ENCODE results near the gene KIF15. TPM values are rescaled to one million over a fixed set of nuclear protein-coding genes. Genes with fewer than 3 reads are reported as not detected.

Gene KIF15
- polyA plus RNA-seq, 3 donors: 0.15 to 0.16 TPM; not detected in 1

DNA sequence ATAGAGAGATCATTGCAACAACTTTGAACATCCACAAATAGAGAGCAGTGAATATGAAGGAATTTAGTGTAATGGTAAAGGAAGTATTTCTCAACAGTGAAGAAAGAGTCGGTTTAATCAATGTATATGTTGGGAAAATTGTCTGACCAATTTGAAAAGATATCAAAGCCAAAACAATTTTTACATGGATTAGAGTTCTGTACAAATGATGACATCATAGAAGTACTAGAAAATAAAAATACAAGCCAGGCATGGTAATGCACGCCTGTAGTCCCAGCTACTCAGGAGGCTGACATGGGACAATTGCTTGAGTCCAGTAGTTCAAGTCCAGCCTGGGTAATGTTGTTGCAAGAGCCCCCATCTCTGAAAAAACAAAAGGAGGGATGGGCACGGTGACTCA, 74.1 kb downstream of the KIF15 start:
- Histone ChIP-seq H3K27me3 (ENCODE audit: control insufficient read depth in 2 of 2, insufficient read depth in 2 of 2, low read length in 2 of 2) (no peaks in the 10 kb centered on the region), H3K4me2 (replicated peaks; ENCODE audit: extremely low read depth, low read length, poor library complexity, severe bottlenecking) (no peak overlapping the region), H3K9me3 (replicated peaks in 1 of 2; ENCODE audit: control insufficient read depth in 1 of 2, insufficient read depth in 1 of 2, low read length in 2 of 2) (peaks cover 24 to 30% of the 10 kb centered on the region in 2 donors), H3K4me1 (ENCODE audit: control insufficient read depth in 1 of 2, insufficient read depth in 2 of 2, low read length in 2 of 2) (no peaks in the 10 kb centered on the region), H3K27ac (ENCODE audit: low read depth in 1 of 2, low read length in 2 of 2) (no peak overlapping the region), H3K79me2 (ENCODE audit: insufficient read depth, low read length) (no peaks in the 10 kb centered on the region), H3K9ac (ENCODE audit: insufficient read depth, low read length, poor library complexity, severe bottlenecking) (no peak overlapping the region), H3K36me3 (replicated peaks in 1 of 2; ENCODE audit: control insufficient read depth in 1 of 2, insufficient read depth in 2 of 2, low read length in 2 of 2) (peaks cover 54 to 94% of the 10 kb centered on the region in 2 donors), H4K20me1 (ENCODE audit: insufficient read depth, low read length) (no peaks in the 10 kb centered on the region), H3K4me3 (replicated peaks in 1 of 3; ENCODE audit: low read depth in 2 of 3, low read length in 3 of 3) (no peak overlapping the region), H2AFZ (ENCODE audit: insufficient read depth, low read depth, low read length, poor library complexity, severe bottlenecking) (no peak overlapping the region)
- Mint-ChIP-seq H3K4me3 (no peak overlapping the region), H3K36me3 (peaks cover 64 to 88% of the 10 kb centered on the region in 2 donors), H3K27ac (no peak overlapping the region), H3K4me1 (no peaks in the 10 kb centered on the region), H3K9me3 (peaks cover 14 to 25% (median 21%) of the 10 kb centered on the region in 7 donors), H3K27me3 (ENCODE audit: low read depth in 3 of 3) (peaks cover 0 to 2% (median 0%) of the 10 kb centered on the region in 3 donors)
- DNase-seq: no peak
- intact Hi-C loops (cut with micrococcal nuclease): no loop called here
- TF ChIP-seq, protein P1, sequence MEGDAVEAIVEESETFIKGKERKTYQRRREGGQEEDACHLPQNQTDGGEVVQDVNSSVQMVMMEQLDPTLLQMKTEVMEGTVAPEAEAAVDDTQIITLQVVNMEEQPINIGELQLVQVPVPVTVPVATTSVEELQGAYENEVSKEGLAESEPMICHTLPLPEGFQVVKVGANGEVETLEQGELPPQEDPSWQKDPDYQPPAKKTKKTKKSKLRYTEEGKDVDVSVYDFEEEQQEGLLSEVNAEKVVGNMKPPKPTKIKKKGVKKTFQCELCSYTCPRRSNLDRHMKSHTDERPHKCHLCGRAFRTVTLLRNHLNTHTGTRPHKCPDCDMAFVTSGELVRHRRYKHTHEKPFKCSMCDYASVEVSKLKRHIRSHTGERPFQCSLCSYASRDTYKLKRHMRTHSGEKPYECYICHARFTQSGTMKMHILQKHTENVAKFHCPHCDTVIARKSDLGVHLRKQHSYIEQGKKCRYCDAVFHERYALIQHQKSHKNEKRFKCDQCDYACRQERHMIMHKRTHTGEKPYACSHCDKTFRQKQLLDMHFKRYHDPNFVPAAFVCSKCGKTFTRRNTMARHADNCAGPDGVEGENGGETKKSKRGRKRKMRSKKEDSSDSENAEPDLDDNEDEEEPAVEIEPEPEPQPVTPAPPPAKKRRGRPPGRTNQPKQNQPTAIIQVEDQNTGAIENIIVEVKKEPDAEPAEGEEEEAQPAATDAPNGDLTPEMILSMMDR (IDR thresholded peaks at IDR 0.05): no peak
- WGBS (ENCODE audit: insufficient coverage): 100% methylated on average over 1 of the region's 3 CpGs

DNA sequence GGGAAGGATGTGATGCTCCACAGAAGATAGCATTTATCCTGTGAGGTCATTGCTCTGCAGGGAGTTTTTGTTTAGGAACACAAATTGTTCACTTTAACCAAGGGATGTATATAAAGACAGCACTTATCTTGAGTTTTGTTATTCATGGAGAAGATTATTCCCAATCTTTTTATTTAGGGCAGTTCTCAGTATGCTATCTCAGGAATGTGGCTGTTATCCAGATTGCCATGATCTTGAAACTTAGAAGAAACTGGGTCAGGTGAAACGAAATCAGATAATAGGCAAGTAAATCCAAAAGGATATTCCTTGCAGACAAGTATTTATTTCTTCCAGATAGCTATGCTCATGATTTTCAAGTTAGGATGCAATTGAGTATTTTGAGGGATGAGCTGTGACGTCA, 80.8 kb downstream of the KIF15 start:
- Mint-ChIP-seq H3K4me3 (no peak overlapping the region), H3K9me3 (peaks cover 0 to 3% (median 2%) of the 10 kb centered on the region in 7 donors), H3K27ac (peak overlapping the region in 1 of 7 donors; percentile 41), H3K4me1 (no peaks in the 10 kb centered on the region), H3K36me3 (peaks cover 70 to 82% of the 10 kb centered on the region in 2 donors), H3K27me3 (ENCODE audit: low read depth in 3 of 3) (no peaks in the 10 kb centered on the region)
- intact Hi-C loops (cut with micrococcal nuclease): no loop called here
- Histone ChIP-seq H3K27me3 (ENCODE audit: control insufficient read depth in 2 of 2, insufficient read depth in 2 of 2, low read length in 2 of 2) (no peaks in the 10 kb centered on the region), H2AFZ (ENCODE audit: insufficient read depth, low read depth, low read length, poor library complexity, severe bottlenecking) (no peak overlapping the region), H3K36me3 (replicated peaks in 1 of 2; ENCODE audit: control insufficient read depth in 1 of 2, insufficient read depth in 2 of 2, low read length in 2 of 2) (peaks cover 59 to 99% of the 10 kb centered on the region in 2 donors), H3K9ac (ENCODE audit: insufficient read depth, low read length, poor library complexity, severe bottlenecking) (no peak overlapping the region), H3K79me2 (ENCODE audit: insufficient read depth, low read length) (no peaks in the 10 kb centered on the region), H3K4me2 (replicated peaks; ENCODE audit: extremely low read depth, low read length, poor library complexity, severe bottlenecking) (no peak overlapping the region), H4K20me1 (ENCODE audit: insufficient read depth, low read length) (no peaks in the 10 kb centered on the region), H3K9me3 (replicated peaks in 1 of 2; ENCODE audit: control insufficient read depth in 1 of 2, insufficient read depth in 1 of 2, low read length in 2 of 2) (peaks cover 3 to 9% of the 10 kb centered on the region in 2 donors), H3K27ac (ENCODE audit: low read depth in 1 of 2, low read length in 2 of 2) (no peak overlapping the region), H3K4me1 (ENCODE audit: control insufficient read depth in 1 of 2, insufficient read depth in 2 of 2, low read length in 2 of 2) (no peaks in the 10 kb centered on the region), H3K4me3 (replicated peaks in 1 of 3; ENCODE audit: low read depth in 2 of 3, low read length in 3 of 3) (no peak overlapping the region)
- WGBS (ENCODE audit: insufficient coverage): no CpG with 5 or more reads among the region's 2 CpGs
- TF ChIP-seq, protein P1 (IDR thresholded peaks at IDR 0.05): no peak
- no peak for DNase-seq
